Upper lobe of right lung (tissue), 1 donor: ENCODE results near the gene MIXL1. TPM values are rescaled to one million over a fixed set of nuclear protein-coding genes. Genes with fewer than 3 reads are reported as not detected.
"Not testable (repeated sequence)": the region's sequence is repeated elsewhere in the genome, so short reads cannot be mapped to it uniquely, and the experiment has no call there.

Experiments used
- ATAC-seq: fragments of 200-7000 bp; cut with Tn5 transposase; one replicate; pipeline ENCODE4 v1.9.1; 2020; ENCODE audit warnings: mild to moderate bottlenecking, moderate library complexity
- DNase-seq: peaks from one replicate; pipeline ENCODE4 v3.0.0-alpha.2; 2020
- H3K27ac ChIP-seq: fragments of 200-600 bp; one replicate; pipeline ENCODE4 v1.8.0; 2022
- H3K27me3 ChIP-seq: fragments of 200-600 bp; one replicate; pipeline ENCODE4 v1.8.0; 2022; ENCODE audit warnings: mild to moderate bottlenecking
- H3K36me3 ChIP-seq: fragments of 200-600 bp; one replicate; pipeline ENCODE4 v1.8.0; 2022
- H3K4me1 ChIP-seq: fragments of 200-600 bp; one replicate; pipeline ENCODE4 v1.8.0; 2022
- H3K4me3 ChIP-seq: fragments of 200-600 bp; one replicate; pipeline ENCODE4 v1.8.0; 2022; ENCODE audit warnings: mild to moderate bottlenecking
- H3K9me3 ChIP-seq: fragments of 200-600 bp; one replicate; pipeline ENCODE4 v1.8.0; 2022
- CTCF ChIP-seq: fragments of 200-600 bp; IDR thresholded peaks from one replicate; pipeline ENCODE4 v1.8.0; 2022; ENCODE audit warnings: antibody characterized with exemption
- intact Hi-C: fragments of 100-400 bp; cut with DNase I; formaldehyde crosslinking; loops from one replicate; pipeline ENCODE4 v1.11.0; 2022
- total RNA-seq: library from RNA; stranded (reverse); fragmentation: NEBNext Ultra II Directional; extraction: Animal tissue kit (Norgen Biotek cat#: 25700); gene quantifications from one replicate; pipeline ENCODE4 v1.2.1, GENCODE V29; 2021
- donor health status: DM: no; HTN: yes; CAD: no; lungs with severe emphysema.

The MIXL1 gene
- total RNA-seq, 1 donor from 2014 or later: not detected

- ATAC-seq: peak; percentile 40
- Histone ChIP-seq H3K4me1 (no peaks in the 10 kb centered on the region), H3K36me3 (no peaks in the 10 kb centered on the region), H3K4me3 (no peak overlapping the region), H3K9me3 (no peaks in the 10 kb centered on the region), H3K27ac (no peak overlapping the region), H3K27me3 (no peaks in the 10 kb centered on the region)
- TF ChIP-seq CTCF: peak; percentile 28
- intact Hi-C loops: no loop called here
- no peak for DNase-seq
Measured at GRCh38 chr1:226201029-226201593, 22.4 kb upstream of the MIXL1 start.

- Histone ChIP-seq H3K36me3 (no peaks in the 10 kb centered on the region), H3K4me3 (no peak overlapping the region), H3K27me3 (no peaks in the 10 kb centered on the region), H3K27ac (no peak overlapping the region), H3K9me3 (no peaks in the 10 kb centered on the region), H3K4me1 (no peaks in the 10 kb centered on the region)
- intact Hi-C loops: no loop called here
- ATAC-seq (no peak), DNase-seq (no peak)
- TF ChIP-seq CTCF: no peak
Measured at GRCh38 chr1:226202246-226202645, 21.2 kb upstream of the MIXL1 start.

- H3K4me1 ChIP-seq, ATAC-seq, H3K36me3 ChIP-seq, H3K27ac ChIP-seq, H3K27me3 ChIP-seq, H3K4me3 ChIP-seq, intact Hi-C loops, H3K9me3 ChIP-seq, DNase-seq: not testable (repeated sequence)
Measured at GRCh38 chr1:226202666-226203065, 20.8 kb upstream of the MIXL1 start.

- intact Hi-C loops: no loop called here
- no peaks in the 10 kb centered on the region for H3K27me3 ChIP-seq
- no peak for TF ChIP-seq CTCF
- H3K4me3 ChIP-seq: no peak overlapping the region
- H3K4me1 ChIP-seq: no peaks in the 10 kb centered on the region
- ATAC-seq (no peak), DNase-seq (no peak)
- H3K36me3 ChIP-seq: no peaks in the 10 kb centered on the region
- no peaks in the 10 kb centered on the region for H3K9me3 ChIP-seq
- H3K27ac ChIP-seq: no peak overlapping the region
Measured at GRCh38 chr1:226203240-226203639, 20.2 kb upstream of the MIXL1 start.

GRCh38 chr1:226203655-226204054, 19.8 kb upstream of the MIXL1 start:
- Histone ChIP-seq H3K9me3 (no peaks in the 10 kb centered on the region), H3K27ac (no peak overlapping the region), H3K4me1 (no peaks in the 10 kb centered on the region), H3K27me3 (no peaks in the 10 kb centered on the region), H3K4me3 (no peak overlapping the region), H3K36me3 (no peaks in the 10 kb centered on the region)
- TF ChIP-seq CTCF: no peak
- no peak for ATAC-seq
- DNase-seq: no peak
- intact Hi-C loops: no loop called here

GRCh38 chr1:226204198-226204597, 19.3 kb upstream of the MIXL1 start:
- intact Hi-C loops: no loop called here
- Histone ChIP-seq H3K27me3 (no peaks in the 10 kb centered on the region), H3K36me3 (no peaks in the 10 kb centered on the region), H3K4me3 (no peak overlapping the region), H3K9me3 (no peaks in the 10 kb centered on the region), H3K27ac (no peak overlapping the region), H3K4me1 (no peaks in the 10 kb centered on the region)
- no peak for ATAC-seq
- no peak for DNase-seq
- TF ChIP-seq CTCF: no peak
